ENCODE results near the gene INPP5J.
A peak's percentile ranks its signal among the peaks of the same experiment; 100 is the strongest.
"Not testable (repeated sequence)": the region's sequence is repeated elsewhere in the genome, so short reads cannot be mapped to it uniquely, and the experiment has no call there.

Gene INPP5J

DNA sequence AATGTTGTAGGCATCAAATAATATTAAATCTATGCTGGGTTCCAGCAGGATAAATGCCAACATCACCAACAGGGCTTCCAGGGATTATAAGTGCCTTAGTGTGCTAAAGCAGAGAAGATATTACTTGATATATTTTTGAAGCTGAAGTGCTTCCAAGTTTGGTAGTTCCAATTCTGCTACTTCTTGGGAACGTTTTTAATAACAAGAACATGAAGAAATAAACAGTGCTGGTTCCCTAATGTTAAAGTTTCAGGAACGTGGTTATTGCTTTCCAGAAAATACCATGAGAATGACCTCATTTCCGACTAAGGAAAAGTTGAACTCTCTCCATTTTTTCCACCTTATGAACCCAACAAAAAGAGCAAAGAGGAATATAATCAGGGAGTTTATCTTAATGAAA lies 32.7 kb downstream of the INPP5J start:
- DNase-seq = no peak

- peak; percentile 10 for DNase-seq
Observed at GRCh38 chr22:31160328-31160978, 37.7 kb downstream of the INPP5J start.

GRCh38 chr22:31161386-31161785 lies 38.6 kb downstream of the INPP5J start:
- no peak for DNase-seq

DNA sequence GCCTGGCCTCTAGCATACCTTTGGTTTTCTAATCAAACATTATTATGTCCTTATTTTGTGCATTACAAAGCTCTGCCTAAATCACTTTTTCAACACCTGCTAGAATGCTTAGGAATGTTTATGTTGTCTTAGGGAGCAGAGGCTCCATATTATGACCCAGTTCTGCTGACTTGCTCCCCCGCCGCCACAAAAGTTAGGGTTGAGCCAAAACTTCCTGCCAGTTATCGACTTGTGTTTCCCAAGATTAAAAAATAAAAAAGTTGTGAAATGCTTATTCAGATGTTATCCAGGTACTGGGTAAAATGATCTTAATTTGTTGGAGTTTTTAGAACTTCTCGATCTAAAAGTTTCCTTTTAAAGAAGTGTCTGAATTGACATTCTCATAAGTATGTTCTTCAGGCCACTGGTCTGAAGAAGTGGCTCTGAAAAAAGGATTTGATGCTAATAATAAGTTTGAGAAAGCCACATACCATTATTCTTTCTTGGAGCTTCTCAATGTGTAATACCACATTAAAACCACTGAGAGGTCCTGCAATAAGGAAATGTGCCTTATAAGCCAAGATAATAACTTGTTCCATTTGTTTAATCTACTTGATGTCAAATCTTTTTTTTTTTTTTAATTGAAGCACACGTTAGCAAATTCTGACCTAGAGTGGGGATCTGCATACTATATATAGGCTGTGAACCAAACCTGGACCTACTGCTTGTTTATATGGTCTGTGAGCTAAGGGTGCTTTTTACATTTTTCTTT lies 39.4 kb downstream of the INPP5J start:
- no peak for DNase-seq

GRCh38 chr22:31170971-31171370 lies 48.2 kb downstream of the INPP5J start:
- DNase-seq = no peak

DNA sequence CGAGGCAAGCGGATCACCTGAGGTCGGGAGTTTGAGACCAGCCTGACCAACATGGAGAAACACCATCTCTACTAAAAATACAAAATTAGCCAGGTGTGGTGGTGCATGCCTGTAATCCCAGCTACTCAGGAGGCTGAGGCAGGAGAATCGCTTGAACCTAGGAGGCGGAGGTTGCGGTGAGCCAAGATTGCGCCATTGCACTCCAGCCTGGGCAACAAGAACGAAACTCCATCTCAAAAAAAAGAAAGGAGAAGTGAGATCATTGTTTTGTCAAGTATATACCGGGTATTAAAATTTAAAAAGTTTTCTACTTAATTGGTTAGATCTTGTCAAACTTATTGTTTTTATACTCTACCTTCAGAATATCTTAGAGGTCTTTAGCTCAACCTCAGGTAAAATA lies 49.0 kb downstream of the INPP5J start:
- not testable (repeated sequence) for DNase-seq

- no peak for DNase-seq
Observed at GRCh38 chr22:31173386-31174145, 50.8 kb downstream of the INPP5J start.

GRCh38 chr22:31176923-31177322 lies 54.2 kb downstream of the INPP5J start:
- no peak for DNase-seq

- no peak for DNase-seq
Observed at GRCh38 chr22:31177420-31178162, 54.8 kb downstream of the INPP5J start.

DNA sequence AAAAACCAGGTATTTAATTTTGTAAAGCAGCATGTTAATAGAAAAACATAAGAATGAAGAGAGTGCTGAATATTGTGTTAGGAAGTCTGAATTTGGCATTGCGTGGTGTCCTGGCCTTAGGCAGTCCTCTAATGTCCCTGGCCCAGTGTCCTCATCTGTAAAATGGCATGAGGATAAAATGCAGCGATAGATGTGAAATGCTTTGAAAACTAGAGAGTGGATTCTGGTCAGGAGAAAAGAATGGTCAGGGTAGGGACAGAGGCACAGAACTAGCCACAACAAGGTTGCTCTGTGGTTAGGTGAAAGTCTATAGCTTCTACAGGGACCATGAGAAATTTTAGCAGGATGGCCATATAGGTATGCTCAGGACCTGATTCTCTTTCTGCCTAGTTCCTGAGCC lies 56.1 kb downstream of the INPP5J start:
- no peak for DNase-seq

- DNase-seq = no peak
Observed at GRCh38 chr22:31179345-31179744, 56.6 kb downstream of the INPP5J start.

DNA sequence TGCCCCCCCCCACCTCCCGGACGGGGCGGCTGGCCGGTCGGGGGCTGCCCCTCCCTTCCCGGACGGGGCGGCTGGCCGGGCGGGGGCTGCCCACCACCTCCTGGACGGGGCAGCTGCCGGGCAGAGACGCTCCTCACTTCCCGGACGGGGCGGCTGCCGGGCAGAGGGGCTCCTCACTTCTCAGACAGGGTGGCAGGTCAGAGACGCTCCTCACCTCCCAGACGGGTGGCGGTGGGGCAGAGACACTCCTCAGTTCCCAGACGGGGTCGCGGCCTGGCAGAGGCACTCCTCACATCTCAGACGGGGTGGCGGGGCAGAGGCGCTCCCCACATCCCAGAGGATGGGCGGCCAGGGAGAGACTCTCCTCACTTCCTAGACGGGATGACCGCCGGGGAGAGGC lies 61.2 kb downstream of the INPP5J start:
- DNase-seq = no peak
